GM12891 (cell line): ENCODE results near the gene TSPAN9.

ENCODE experiments used
- POLR2A ChIP-seq: IDR thresholded peaks from 2 replicates; pipeline ENCODE4 v1.6.1; 2011; ENCODE audit warnings: low read depth, low read length, control low read depth
- POLR2AphosphoS5 ChIP-seq: IDR thresholded peaks from 2 replicates; pipeline ENCODE4 v1.6.1; 2011; ENCODE audit warnings: low read depth, low read length, control low read depth
- POU2F2 ChIP-seq: IDR thresholded peaks from 2 replicates; pipeline ENCODE4 v1.6.1; 2011; ENCODE audit warnings: low read depth, mild to moderate bottlenecking, control low read depth, low read length, moderate library complexity
- SPI1 ChIP-seq: IDR thresholded peaks from 2 replicates; pipeline ENCODE4 v1.6.1; 2011; ENCODE audit warnings: low read depth, low read length, control low read depth

DNA sequence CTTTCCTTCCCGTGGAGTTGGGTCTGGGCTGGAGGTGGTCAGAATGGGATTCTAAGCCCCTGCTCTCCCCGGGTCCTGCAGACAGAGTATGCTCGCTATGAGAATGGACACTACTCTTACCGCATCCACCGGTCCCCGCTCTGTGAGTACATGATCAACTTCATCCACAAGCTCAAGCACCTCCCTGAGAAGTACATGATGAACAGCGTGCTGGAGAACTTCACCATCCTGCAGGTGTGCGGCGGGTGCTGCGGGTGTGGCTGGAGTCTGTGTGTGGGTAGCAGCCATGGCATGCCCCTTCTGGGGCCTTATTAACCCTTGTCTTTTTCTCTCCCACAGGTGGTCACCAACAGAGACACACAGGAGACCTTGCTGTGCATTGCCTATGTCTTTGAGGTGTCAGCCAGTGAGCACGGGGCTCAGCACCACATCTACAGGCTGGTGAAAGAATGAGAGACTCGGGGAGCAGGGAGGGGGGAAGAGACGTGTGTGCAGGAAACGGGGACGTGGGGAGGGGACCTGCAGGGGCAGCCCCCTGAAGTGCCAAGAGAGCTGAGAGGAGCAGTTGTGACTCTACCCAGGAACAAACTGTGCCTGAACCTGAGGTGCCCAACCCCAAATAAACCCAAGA is 37.0 kb upstream of the TSPAN9 start:
- TF ChIP-seq POLR2A (no peak), POU2F2 (no peak), POLR2AphosphoS5 (no peak), SPI1 (no peak)
